ENCODE data around the gene KL. TPM values are rescaled to one million over a fixed set of nuclear protein-coding genes. Genes with fewer than 3 reads are reported as not detected.

KL gene
- total RNA-seq, 1 experiment from 2014 or later = not detected

- DNase-seq (ENCODE audit: low read depth) = peak; percentile 34
Measured at GRCh38 chr13:33110713-33111413, 94.6 kb downstream of the KL start.

DNA sequence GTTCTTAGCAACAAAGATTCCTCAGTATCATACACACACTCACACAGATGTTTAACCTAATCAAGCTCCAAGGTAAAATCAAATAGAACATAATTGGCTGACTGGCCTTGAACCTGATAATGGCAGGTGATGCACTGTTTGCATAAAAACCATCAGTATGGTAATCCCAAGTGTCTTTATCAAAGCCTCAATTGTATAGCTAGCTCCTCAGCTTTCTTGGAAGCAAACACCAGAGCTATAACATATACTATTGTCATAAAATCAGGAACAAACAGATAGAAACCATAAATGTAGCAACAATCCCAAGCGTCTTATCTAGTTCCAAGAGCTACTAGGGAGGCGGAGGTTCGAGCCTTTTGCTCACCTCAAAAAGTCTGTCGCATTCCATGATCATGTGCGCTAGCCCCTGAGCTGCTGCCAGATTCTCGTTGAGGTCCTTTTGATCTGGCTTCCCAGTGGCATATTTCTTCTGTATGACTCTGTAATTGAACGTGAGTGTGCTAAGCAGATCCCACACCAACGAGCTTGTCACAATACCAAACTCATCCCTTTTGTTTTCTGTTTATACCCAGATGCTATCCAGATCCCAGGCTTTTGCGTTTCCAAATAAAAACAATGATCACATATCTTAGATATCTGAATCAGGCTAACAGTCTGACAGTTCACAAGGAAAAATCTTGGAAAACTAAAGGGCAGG is 95.3 kb downstream of the KL start:
- peak; percentile 41 for DNase-seq (ENCODE audit: low read depth)

DNA sequence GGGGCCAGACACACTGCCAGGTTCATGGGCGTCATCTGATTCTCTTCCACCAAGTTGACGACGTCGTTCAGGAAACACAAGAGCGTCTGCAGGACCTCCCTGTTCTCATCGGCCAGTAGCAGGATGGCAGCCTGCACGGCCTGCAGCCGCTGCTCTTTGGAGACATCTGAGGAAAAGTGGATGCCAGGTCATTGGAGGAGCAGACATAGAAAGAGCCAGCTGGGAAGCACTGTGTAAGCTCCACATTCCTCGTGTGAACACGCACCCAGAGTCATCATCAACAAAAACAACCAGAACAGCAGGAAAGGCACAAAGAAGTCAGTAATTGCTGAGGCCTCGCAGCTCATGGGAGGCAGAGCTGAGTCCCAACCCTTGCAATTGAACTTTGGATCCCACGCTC is 96.5 kb downstream of the KL start:
- DNase-seq (ENCODE audit: low read depth) = peak; percentile 38

DNA sequence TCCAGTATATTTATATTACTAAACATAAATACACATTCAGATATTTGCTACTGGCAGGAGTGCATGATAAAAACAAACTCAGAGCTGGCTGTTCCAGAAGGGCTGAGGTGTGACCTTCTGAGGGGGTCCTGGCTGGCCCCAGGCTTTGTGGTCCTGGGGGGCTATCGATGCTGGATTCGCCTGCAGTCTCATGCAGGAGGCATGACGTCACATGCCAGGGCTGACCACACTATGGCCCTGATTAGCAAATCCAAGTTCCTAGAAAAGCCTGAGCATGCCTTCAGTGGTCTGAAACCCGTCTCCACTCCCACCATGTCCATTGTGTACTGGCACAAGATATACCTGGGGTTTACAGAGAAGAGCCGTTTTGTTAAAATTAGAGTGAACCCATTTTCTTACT is 97.9 kb downstream of the KL start:
- no peak for DNase-seq (ENCODE audit: low read depth)

GRCh38 chr13:33115274-33115673 is 99.1 kb downstream of the KL start:
- no peak for DNase-seq (ENCODE audit: low read depth)

Measured in LHCN-M2 (cell line).